Measurements from ENCODE around the gene ARL4C.

- TF ChIP-seq CTCF (IDR thresholded peaks at IDR 0.05 in 8 of 11, conservative IDR thresholded peaks at IDR 0.05 in 3 of 11) (peak; percentile 47 to 87 (median 69)), POLR2A (IDR thresholded peaks at IDR 0.05) (no peak), POLR2AphosphoS5 (IDR thresholded peaks at IDR 0.05) (no peak)
These were observed 3.6 kb upstream of the ARL4C start for GRCh38 chr2:234500394-234501006.

Measured in spleen (tissue), 7 donors.